Right lobe of liver (tissue), 6 donors: ENCODE results near the gene SETDB1. TPM values are rescaled to one million over a fixed set of nuclear protein-coding genes. Genes with fewer than 3 reads are reported as not detected.

Source experiments
- ATAC-seq, 4 donors: fragments of 200-7000 bp; cut with Tn5 transposase; one replicate each; pipeline ENCODE4 v1.9.1; 2020; ENCODE audit warnings: mild to moderate bottlenecking in 4 of 4, moderate library complexity in 4 of 4
- DNase-seq, 3 donors: peaks; one replicate each; pipeline ENCODE4 v3.0.0-alpha.2; 2020
- H3K27ac ChIP-seq, 3 donors: fragments of 200-600 bp; one replicate each; pipeline ENCODE4 v1.8.0; 2022
- H3K27me3 ChIP-seq, 2 donors: fragments of 200-600 bp; one replicate each; pipeline ENCODE4 v1.8.0; 2022
- H3K36me3 ChIP-seq, 4 donors: fragments of 200-600 bp; sonication (generic) in 1 of 4; one replicate each; pipeline versions ENCODE4 v1.5.1 to v1.8.0; 2017 to 2022; ENCODE audit warnings: control low read depth in 1 of 4
- H3K4me1 ChIP-seq, 4 donors: fragments of 200-600 bp; sonication (generic) in 1 of 4; one replicate each; pipeline versions ENCODE4 v1.5.1 to v1.8.0; 2017 to 2022; ENCODE audit warnings: control low read depth in 1 of 4
- H3K4me3 ChIP-seq, 3 donors: fragments of 200-600 bp; one replicate each; pipeline ENCODE4 v1.8.0; 2022
- H3K9me3 ChIP-seq, 4 donors: fragments of 200-600 bp; sonication (generic) in 1 of 4; one replicate each; pipeline versions ENCODE4 v1.5.1 to v1.8.0; 2017 to 2022; ENCODE audit warnings: control low read depth in 1 of 4
- POLR2A ChIP-seq: fragments of 450-650 bp; IDR thresholded peaks from one replicate; pipeline ENCODE4 v1.6.1; 2017; ENCODE audit warnings: antibody characterized with exemption, mild to moderate bottlenecking
- WGBS: methylation state at CpG from one replicate; pipeline ENCODE4 v1.1.6; 2018; ENCODE audit warnings: low coverage, low lambda C conversion rate; ENCODE audit not compliant: insufficient coverage; ENCODE audit errors: missing lambda C conversion rate; 5-methylcytosine and 5-hydroxymethylcytosine counted together
- intact Hi-C, 2 donors: fragments of 100-400 bp; cut with DNase I; formaldehyde crosslinking; loops; one replicate each; pipeline versions ENCODE4 v1.11.2 to v1.14.1; 2022
- total RNA-seq, 6 experiments: library from RNA; depleted of rRNA in 2 of 6; stranded (reverse); fragments of >200 nt in 2 of 6; fragmentation: NEBNext Ultra II Directional in 3 of 6; extraction: Animal tissue kit (Norgen Biotek cat#: 25700) in 3 of 6; gene quantifications; one replicate each; pipeline versions ENCODE4 v1.1.0 to v1.2.4, GENCODE V29; 2016 to 2023
- TF ChIP-seq, protein P1 (sequence below), 4 donors: fragments of 200-600 bp in 3 of 4; fragments of 450-650 bp in 1 of 4; IDR thresholded peaks; one replicate each; pipeline versions ENCODE4 v1.5.1 to v1.8.0; 2016 to 2022; ENCODE audit warnings: antibody characterized with exemption in 4 of 4, mild to moderate bottlenecking in 2 of 4
- donor health status: DM: no; HTN: yes; CAD: no.
- donor health status: DM: no; HTN: no; CAD: no.
- donor health status: DM: no; HTN: no; CAD: no.
- donor health status: DM: no; HTN: yes; CAD: no.
- donor health status: DM: no; HTN: yes; CAD: no.

SETDB1 gene
- total RNA-seq, 6 experiments from 2014 or later, result 10.4 to 17.8 (median 12.9) TPM

- ATAC-seq, result no peak
- DNase-seq, result no peak
- Histone ChIP-seq H3K4me3 (no peak overlapping the region), H3K9me3 (no peaks in the 10 kb centered on the region), H3K27ac (no peak overlapping the region), H3K27me3 (no peaks in the 10 kb centered on the region), H3K36me3 (peaks cover 0 to 42% (median 13%) of the 10 kb centered on the region in 4 donors), H3K4me1 (peaks cover 0 to 18% (median 6%) of the 10 kb centered on the region in 4 donors)
- TF ChIP-seq POLR2A, result no peak
- TF ChIP-seq, protein P1, sequence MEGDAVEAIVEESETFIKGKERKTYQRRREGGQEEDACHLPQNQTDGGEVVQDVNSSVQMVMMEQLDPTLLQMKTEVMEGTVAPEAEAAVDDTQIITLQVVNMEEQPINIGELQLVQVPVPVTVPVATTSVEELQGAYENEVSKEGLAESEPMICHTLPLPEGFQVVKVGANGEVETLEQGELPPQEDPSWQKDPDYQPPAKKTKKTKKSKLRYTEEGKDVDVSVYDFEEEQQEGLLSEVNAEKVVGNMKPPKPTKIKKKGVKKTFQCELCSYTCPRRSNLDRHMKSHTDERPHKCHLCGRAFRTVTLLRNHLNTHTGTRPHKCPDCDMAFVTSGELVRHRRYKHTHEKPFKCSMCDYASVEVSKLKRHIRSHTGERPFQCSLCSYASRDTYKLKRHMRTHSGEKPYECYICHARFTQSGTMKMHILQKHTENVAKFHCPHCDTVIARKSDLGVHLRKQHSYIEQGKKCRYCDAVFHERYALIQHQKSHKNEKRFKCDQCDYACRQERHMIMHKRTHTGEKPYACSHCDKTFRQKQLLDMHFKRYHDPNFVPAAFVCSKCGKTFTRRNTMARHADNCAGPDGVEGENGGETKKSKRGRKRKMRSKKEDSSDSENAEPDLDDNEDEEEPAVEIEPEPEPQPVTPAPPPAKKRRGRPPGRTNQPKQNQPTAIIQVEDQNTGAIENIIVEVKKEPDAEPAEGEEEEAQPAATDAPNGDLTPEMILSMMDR (IDR thresholded peaks at IDR 0.05), result no peak
- WGBS, result 53% methylated on average over 3 of the region's 17 CpGs
- intact Hi-C loops, result loop anchor here in 1 of 2 donors (10.0 kb wide), 1 partner anchor 74 kb away; the partner anchor contains the start of gene SETDB1
These were observed 73.0 kb downstream of the SETDB1 start for GRCh38 chr1:150999051-150999674.

DNA sequence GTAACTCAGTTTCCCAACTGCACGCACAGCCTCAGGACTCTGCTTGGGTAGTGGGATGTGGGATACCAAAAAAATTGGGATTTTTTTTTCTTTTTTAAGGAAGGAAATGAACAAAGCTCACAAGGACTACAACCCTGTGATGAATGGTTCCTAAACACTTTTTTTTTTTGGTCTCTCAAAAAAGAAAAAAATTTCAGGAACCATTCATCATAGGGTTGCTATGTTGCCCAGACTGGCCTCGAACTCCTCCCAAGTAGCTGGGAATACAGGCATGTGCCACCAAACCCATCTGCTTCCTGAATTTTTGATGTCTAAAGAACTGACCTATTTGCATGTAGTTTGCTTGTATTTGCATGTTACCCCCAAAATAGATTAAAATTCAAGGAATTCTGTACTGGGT is 73.8 kb downstream of the SETDB1 start:
- DNase-seq (no peak), ATAC-seq (no peak)
- Histone ChIP-seq H3K4me3 (no peak overlapping the region), H3K36me3 (peaks cover 0 to 42% (median 13%) of the 10 kb centered on the region in 4 donors), H3K9me3 (no peaks in the 10 kb centered on the region), H3K27me3 (no peaks in the 10 kb centered on the region), H3K27ac (no peak overlapping the region), H3K4me1 (peaks cover 0 to 25% (median 10%) of the 10 kb centered on the region in 4 donors)
- TF ChIP-seq, protein P1 (IDR thresholded peaks at IDR 0.05), result no peak
- no peak for TF ChIP-seq POLR2A
- 83% methylated on average over 1 of the region's 2 CpGs for WGBS
- intact Hi-C loops, result loop anchor here in 1 of 2 donors (10.0 kb wide), 1 partner anchor 75 kb away; the partner anchor contains the start of gene SETDB1

DNA sequence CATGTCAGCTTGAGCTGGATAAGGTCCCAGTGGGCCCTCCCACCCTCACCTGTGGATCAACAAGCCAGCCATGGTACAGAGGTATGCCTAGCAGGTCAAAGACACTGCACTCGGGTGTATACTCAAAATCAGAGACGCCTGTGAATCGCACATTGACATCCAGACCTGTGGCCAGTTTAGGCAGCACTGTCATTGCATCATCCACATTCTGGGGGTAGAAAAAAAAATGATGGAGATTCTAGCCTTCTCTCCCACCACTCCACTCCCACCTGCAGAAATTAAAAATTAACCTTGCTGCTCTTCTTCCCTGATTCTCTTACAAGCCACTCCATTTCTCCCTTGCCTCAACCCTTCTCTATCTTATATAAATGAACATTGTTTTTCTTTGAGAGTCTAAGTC is 74.2 kb downstream of the SETDB1 start:
- no peak for DNase-seq
- H3K4me3 ChIP-seq, result no peak overlapping the region
- WGBS, result 71% methylated on average over 2 of the region's 3 CpGs
- H3K27ac ChIP-seq, result no peak overlapping the region
- H3K36me3 ChIP-seq, result peaks cover 0 to 38% (median 13%) of the 10 kb centered on the region in 4 donors
- intact Hi-C loops, result no loop called here
- peaks cover 0 to 27% (median 13%) of the 10 kb centered on the region in 4 donors for H3K4me1 ChIP-seq
- H3K9me3 ChIP-seq, result no peaks in the 10 kb centered on the region
- no peak for ATAC-seq
- TF ChIP-seq POLR2A, result no peak
- TF ChIP-seq, protein P1 (IDR thresholded peaks at IDR 0.05), result no peak
- H3K27me3 ChIP-seq, result no peaks in the 10 kb centered on the region

GRCh38 chr1:151001602-151002001 is 75.4 kb downstream of the SETDB1 start:
- Histone ChIP-seq H3K4me1 (peaks cover 0 to 29% (median 14%) of the 10 kb centered on the region in 4 donors), H3K27ac (no peak overlapping the region), H3K36me3 (peaks cover 0 to 37% (median 13%) of the 10 kb centered on the region in 4 donors), H3K4me3 (no peak overlapping the region), H3K9me3 (no peaks in the 10 kb centered on the region), H3K27me3 (no peaks in the 10 kb centered on the region)
- TF ChIP-seq POLR2A, result no peak
- TF ChIP-seq, protein P1 (IDR thresholded peaks at IDR 0.05), result no peak
- 53% methylated on average over 2 of the region's 4 CpGs for WGBS
- ATAC-seq (no peak), DNase-seq (no peak)
- intact Hi-C loops, result no loop called here
